H9 (cell line): Measurements from ENCODE around the gene SRPK1. TPM values are rescaled to one million over a fixed set of nuclear protein-coding genes. Genes with fewer than 3 reads are reported as not detected.

Experiments used
- DNase-seq: peaks from one replicate; pipeline ENCODE4 v3.0.0-alpha.2; 2017
- H2AFZ ChIP-seq: one replicate; pipeline ENCODE4 v1.6.1; 2013; ENCODE audit warnings: mild to moderate bottlenecking, low read length, control low read depth, moderate library complexity
- H2AK5ac ChIP-seq: 2 replicates; pipeline ENCODE4 v1.6.1; 2013; ENCODE audit warnings: low read length, control low read depth, mixed read lengths; ENCODE audit not compliant: insufficient read length
- H2BK120ac ChIP-seq: one replicate; pipeline ENCODE4 v1.6.1; 2013; ENCODE audit warnings: low read depth, mild to moderate bottlenecking, low read length, control low read depth, inconsistent platforms; ENCODE audit not compliant: poor library complexity, severe bottlenecking
- H2BK12ac ChIP-seq: 2 replicates; pipeline ENCODE4 v1.6.1; 2013; ENCODE audit warnings: low read length, control low read depth, mixed read lengths, low read depth; ENCODE audit not compliant: insufficient read length
- H2BK15ac ChIP-seq: 2 replicates; pipeline ENCODE4 v1.6.1; 2013; ENCODE audit warnings: low read depth, low read length, control low read depth
- H2BK20ac ChIP-seq: one replicate; pipeline ENCODE4 v1.6.1; 2013; ENCODE audit warnings: low read depth, mild to moderate bottlenecking, low read length, control low read depth, inconsistent platforms; ENCODE audit not compliant: poor library complexity, severe bottlenecking
- H2BK5ac ChIP-seq: 2 replicates; pipeline ENCODE4 v1.6.1; 2013; ENCODE audit warnings: low read length, control low read depth, mixed read lengths; ENCODE audit not compliant: insufficient read length
- H3K14ac ChIP-seq: 2 replicates; pipeline ENCODE4 v1.6.1; 2013; ENCODE audit warnings: low read length, control low read depth; ENCODE audit not compliant: insufficient read depth
- H3K18ac ChIP-seq: 2 replicates; pipeline ENCODE4 v1.6.1; 2013; ENCODE audit warnings: low read depth, mild to moderate bottlenecking, mixed read lengths, low read length, control low read depth; ENCODE audit not compliant: insufficient read length
- H3K23ac ChIP-seq: 2 replicates; pipeline ENCODE4 v1.6.1; 2013; ENCODE audit warnings: low read length, control low read depth, mixed read lengths, low read depth; ENCODE audit not compliant: insufficient read length
- H3K23me2 ChIP-seq: 2 replicates; pipeline ENCODE4 v1.6.1; 2013; ENCODE audit warnings: low read depth, mild to moderate bottlenecking, mixed read lengths, low read length, control low read depth; ENCODE audit not compliant: insufficient read length, poor library complexity, severe bottlenecking
- H3K27ac ChIP-seq: 2 replicates; pipeline ENCODE4 v1.5.1; 2013; ENCODE audit warnings: low read length, control low read depth, mixed read lengths, low read depth; ENCODE audit not compliant: insufficient read length
- H3K27me3 ChIP-seq: 2 replicates; pipeline ENCODE4 v1.6.1; 2013; ENCODE audit warnings: low read length, control low read depth, inconsistent platforms; ENCODE audit not compliant: insufficient read depth
- H3K4ac ChIP-seq: 2 replicates; pipeline ENCODE4 v1.6.1; 2013; ENCODE audit warnings: low read depth, mild to moderate bottlenecking, control low read depth, inconsistent platforms, low read length, moderate library complexity
- H3K4me1 ChIP-seq: 2 replicates; pipeline ENCODE4 v1.6.1; 2013; ENCODE audit warnings: low read length, control low read depth, inconsistent platforms; ENCODE audit not compliant: insufficient read depth
- H3K4me2 ChIP-seq: 2 replicates; pipeline ENCODE4 v1.6.1; 2013; ENCODE audit warnings: low read length, control low read depth, mixed read lengths; ENCODE audit not compliant: insufficient read length, insufficient read depth
- H3K56ac ChIP-seq: 2 replicates; pipeline ENCODE4 v1.6.1; 2013; ENCODE audit warnings: low read depth, mild to moderate bottlenecking, mixed read lengths, low read length, control low read depth; ENCODE audit not compliant: insufficient read length
- H3K79me1 ChIP-seq: 2 replicates; pipeline ENCODE4 v1.6.1; 2013; ENCODE audit warnings: low read depth, mild to moderate bottlenecking, moderate library complexity, low read length, control low read depth, inconsistent platforms; ENCODE audit not compliant: insufficient read depth, poor library complexity, severe bottlenecking
- H3K79me2 ChIP-seq: 2 replicates; pipeline ENCODE4 v1.6.1; 2013; ENCODE audit warnings: low read length, control low read depth, inconsistent platforms; ENCODE audit not compliant: insufficient read depth
- H3K9ac ChIP-seq: 2 replicates; pipeline ENCODE4 v1.6.1; 2013; ENCODE audit warnings: low read length, control low read depth, mixed read lengths; ENCODE audit not compliant: insufficient read length; ENCODE audit errors: extremely low read depth
- H3K9me3 ChIP-seq: one replicate; pipeline ENCODE4 v1.6.1; 2013; ENCODE audit warnings: low read depth, low read length, inconsistent platforms; ENCODE audit not compliant: control insufficient read depth
- H3T11ph ChIP-seq: one replicate; pipeline ENCODE4 v1.6.1; 2013; ENCODE audit warnings: mild to moderate bottlenecking, low read length, control low read depth, inconsistent platforms
- H4K20me1 ChIP-seq: one replicate; pipeline ENCODE4 v1.6.1; 2013; ENCODE audit not compliant: control insufficient read depth, insufficient read length, insufficient read depth
- H4K5ac ChIP-seq: 2 replicates; pipeline ENCODE4 v1.6.1; 2013; ENCODE audit warnings: low read depth, mild to moderate bottlenecking, mixed read lengths, low read length, control low read depth; ENCODE audit not compliant: insufficient read length
- H4K8ac ChIP-seq: replicated peaks from 2 replicates; pipeline ENCODE4 v1.6.1; 2013; ENCODE audit warnings: low read length, control low read depth, mixed read lengths, low read depth; ENCODE audit not compliant: insufficient read length
- H4K91ac ChIP-seq: 2 replicates; pipeline ENCODE4 v1.6.1; 2013; ENCODE audit warnings: low read depth, mild to moderate bottlenecking, moderate library complexity, mixed read lengths, low read length, control low read depth; ENCODE audit not compliant: insufficient read length
- H3K27ac Mint-ChIP-seq, 3 experiments: 2 replicates in 2 of 3; 3 replicates in 1 of 3; pipeline ENCODE4 v1.8.0; 2020 to 2021; ENCODE audit warnings: mixed read lengths in 3 of 3, mild to moderate bottlenecking in 1 of 3, moderate library complexity in 1 of 3
- H3K27me3 Mint-ChIP-seq: 2 replicates; pipeline ENCODE4 v1.8.0; 2021; ENCODE audit warnings: low read depth, mild to moderate bottlenecking, moderate library complexity, mixed read lengths
- H3K36me3 Mint-ChIP-seq, 3 experiments: 2 replicates in 2 of 3; 3 replicates in 1 of 3; pipeline ENCODE4 v1.8.0; 2020 to 2021; ENCODE audit warnings: low read depth in 3 of 3, mixed read lengths in 3 of 3; ENCODE audit not compliant: insufficient read depth in 1 of 3
- H3K4me1 Mint-ChIP-seq, 2 experiments: 2 replicates each; pipeline ENCODE4 v1.8.0; 2020; ENCODE audit warnings: mixed read lengths in 2 of 2
- H3K4me3 Mint-ChIP-seq, 2 experiments: 2 replicates in 1 of 2; 3 replicates in 1 of 2; pipeline ENCODE4 v1.8.0; 2020 to 2021; ENCODE audit warnings: mild to moderate bottlenecking in 2 of 2, mixed read lengths in 2 of 2, moderate library complexity in 1 of 2
- H3K9me3 Mint-ChIP-seq, 2 experiments: 2 replicates in 1 of 2; 3 replicates in 1 of 2; pipeline ENCODE4 v1.8.0; 2020; ENCODE audit warnings: mild to moderate bottlenecking in 2 of 2, mixed read lengths in 2 of 2, moderate library complexity in 1 of 2
- CTCF ChIP-seq: fragments of 200-600 bp; sonication (generic); conservative IDR thresholded peaks from 3 replicates; pipeline ENCODE4 v1.8.0; 2021; ENCODE audit warnings: antibody characterized with exemption, mild to moderate bottlenecking
- WGBS: extraction: QIAGEN DNeasy Blood & Tissue Kit; methylation state at CpG from one replicate; pipeline ENCODE4 v1.1.7; 2013; ENCODE audit warnings: missing lambda C conversion rate, low lambda C conversion rate, mixed read lengths; ENCODE audit not compliant: insufficient read length; ENCODE audit errors: extremely low coverage; 5-methylcytosine and 5-hydroxymethylcytosine counted together
- total RNA-seq: library from RNA; stranded (reverse); gene quantifications from 2 replicates; pipeline ENCODE4 v1.2.1, GENCODE V29; 2021

The SRPK1 gene
- total RNA-seq, 1 experiment from 2014 or later: 93.2 TPM

- Histone ChIP-seq H2AFZ (no peak overlapping the region), H2BK15ac (no peak overlapping the region), H3K4ac (no peak overlapping the region), H3K56ac (no peak overlapping the region), H3K4me1 (no peaks in the 10 kb centered on the region), H2AK5ac (no peak overlapping the region), H3K18ac (no peak overlapping the region), H2BK120ac (no peak overlapping the region), H3K23ac (no peak overlapping the region), H3K23me2 (peaks cover 10% of the 10 kb centered on the region), H3K9me3 (no peaks in the 10 kb centered on the region), H3K9ac (no peak overlapping the region), H3K4me2 (no peak overlapping the region), H3K79me1 (no peaks in the 10 kb centered on the region), H4K8ac (no peak overlapping the region), H4K5ac (no peak overlapping the region), H2BK20ac (no peak overlapping the region), H3K27ac (no peak overlapping the region), H3K14ac (no peak overlapping the region), H3K79me2 (peaks cover 12% of the 10 kb centered on the region; the same call in 1 of the 2 replicates), H2BK12ac (no peak overlapping the region), H4K91ac (no peak overlapping the region), H4K20me1 (no peaks in the 10 kb centered on the region), H3K27me3 (no peaks in the 10 kb centered on the region), H2BK5ac (no peak overlapping the region), H3T11ph (no peak overlapping the region)
- H3K4me1 Mint-ChIP-seq: peaks cover 19 to 20% of the 10 kb centered on the region in 2 experiments
- H3K36me3 Mint-ChIP-seq: peaks cover 0 to 6% (median 6%) of the 10 kb centered on the region in 3 experiments; a peak in 5 of 7 replicates
- no CpG with 5 or more reads among the region's 1 CpG for WGBS
- no peak overlapping the region for H3K27ac Mint-ChIP-seq
- no peak for DNase-seq
- TF ChIP-seq CTCF: no peak
- H3K4me3 Mint-ChIP-seq: no peak overlapping the region
- H3K9me3 Mint-ChIP-seq: no peaks in the 10 kb centered on the region; a peak in 1 of 5 replicates
- no peaks in the 10 kb centered on the region; the same call in 1 of the 2 replicates for H3K27me3 Mint-ChIP-seq
These were observed 3.2 kb upstream of the SRPK1 start for GRCh38 chr6:35924146-35924545.
